Gastroesophageal sphincter (tissue), 4 donors: ENCODE data around the gene DCAF8. TPM values are rescaled to one million over a fixed set of nuclear protein-coding genes. Genes with fewer than 3 reads are reported as not detected.

Source experiments
- ATAC-seq: fragments of 150-250 bp; one replicate; pipeline ENCODE4 v1.9.1; 2016; ENCODE audit warnings: mild to moderate bottlenecking, moderate library complexity
- H3K27ac ChIP-seq, 4 donors: fragments of 200-600 bp; sonication (generic) in 3 of 4; 1 replicate in 3 of 4; 2 replicates in 1 of 4; pipeline ENCODE4 v1.5.1; 2016 to 2019
- H3K27me3 ChIP-seq: fragments of 200-600 bp; sonication (generic); one replicate; pipeline ENCODE4 v1.5.1; 2019
- H3K36me3 ChIP-seq, 2 donors: fragments of 200-600 bp; sonication (generic); one replicate each; pipeline ENCODE4 v1.5.1; 2019; ENCODE audit warnings: control low read depth in 1 of 2
- H3K4me1 ChIP-seq, 3 donors: fragments of 200-600 bp; sonication (generic); 1 replicate in 2 of 3; 2 replicates in 1 of 3; pipeline ENCODE4 v1.5.1; 2016 to 2019; ENCODE audit warnings: control low read depth in 2 of 3
- H3K4me3 ChIP-seq, 2 donors: fragments of 200-600 bp; sonication (generic); one replicate each; pipeline ENCODE4 v1.5.1; 2019; ENCODE audit warnings: mild to moderate bottlenecking in 1 of 2, moderate library complexity in 1 of 2
- H3K9me3 ChIP-seq, 3 donors: fragments of 200-600 bp; sonication (generic); one replicate each; pipeline ENCODE4 v1.5.1; 2017 to 2019; ENCODE audit warnings: control low read depth in 2 of 3
- EP300 ChIP-seq: sonication (generic); formaldehyde crosslinking; IDR thresholded peaks from one replicate; pipeline ENCODE4 v1.6.1; 2017; ENCODE audit warnings: antibody characterized with exemption, mild to moderate bottlenecking
- POLR2A ChIP-seq, 2 donors: fragments of 450-650 bp; IDR thresholded peaks; one replicate each; pipeline ENCODE4 v1.6.1; 2017; ENCODE audit warnings: antibody characterized with exemption in 2 of 2, mild to moderate bottlenecking in 2 of 2, moderate library complexity in 1 of 2
- POLR2AphosphoS5 ChIP-seq: sonication (generic); formaldehyde crosslinking; IDR thresholded peaks from one replicate; pipeline ENCODE4 v1.6.1; 2017; ENCODE audit warnings: antibody characterized with exemption
- whole genome bisulfite sequencing, 2 donors: methylation state at CpG; one replicate each; pipeline ENCODE4 v1.1.5; 2018; ENCODE audit warnings: low coverage in 1 of 2; 5-methylcytosine and 5-hydroxymethylcytosine counted together
- total RNA-seq, 4 donors: library from RNA; depleted of rRNA; stranded (reverse); fragments of >200 nt; gene quantifications; one replicate each; pipeline ENCODE4 v1.1.0, GENCODE V29; 2016
- TF ChIP-seq, protein P1 (sequence below), 4 experiments: fragments of 200-600 bp in 2 of 4; fragments of 450-650 bp in 2 of 4; sonication (generic) in 1 of 4; IDR thresholded peaks; one replicate each; pipeline ENCODE4 v1.5.1; 2017 to 2019; ENCODE audit warnings: antibody characterized with exemption in 4 of 4, mild to moderate bottlenecking in 2 of 4, moderate library complexity in 2 of 4

The DCAF8 gene
- total RNA-seq, 4 donors from 2014 or later = 154 to 211 (median 159) TPM

- H3K4me3 ChIP-seq = no peak overlapping the region
- no peak for TF ChIP-seq POLR2AphosphoS5
- TF ChIP-seq, protein P1, sequence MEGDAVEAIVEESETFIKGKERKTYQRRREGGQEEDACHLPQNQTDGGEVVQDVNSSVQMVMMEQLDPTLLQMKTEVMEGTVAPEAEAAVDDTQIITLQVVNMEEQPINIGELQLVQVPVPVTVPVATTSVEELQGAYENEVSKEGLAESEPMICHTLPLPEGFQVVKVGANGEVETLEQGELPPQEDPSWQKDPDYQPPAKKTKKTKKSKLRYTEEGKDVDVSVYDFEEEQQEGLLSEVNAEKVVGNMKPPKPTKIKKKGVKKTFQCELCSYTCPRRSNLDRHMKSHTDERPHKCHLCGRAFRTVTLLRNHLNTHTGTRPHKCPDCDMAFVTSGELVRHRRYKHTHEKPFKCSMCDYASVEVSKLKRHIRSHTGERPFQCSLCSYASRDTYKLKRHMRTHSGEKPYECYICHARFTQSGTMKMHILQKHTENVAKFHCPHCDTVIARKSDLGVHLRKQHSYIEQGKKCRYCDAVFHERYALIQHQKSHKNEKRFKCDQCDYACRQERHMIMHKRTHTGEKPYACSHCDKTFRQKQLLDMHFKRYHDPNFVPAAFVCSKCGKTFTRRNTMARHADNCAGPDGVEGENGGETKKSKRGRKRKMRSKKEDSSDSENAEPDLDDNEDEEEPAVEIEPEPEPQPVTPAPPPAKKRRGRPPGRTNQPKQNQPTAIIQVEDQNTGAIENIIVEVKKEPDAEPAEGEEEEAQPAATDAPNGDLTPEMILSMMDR (IDR thresholded peaks at IDR 0.05) = no peak
- TF ChIP-seq POLR2A (IDR thresholded peaks at IDR 0.05) = no peak
- TF ChIP-seq EP300 = no peak
- H3K4me1 ChIP-seq = peaks cover 3 to 86% (median 7%) of the 10 kb centered on the region in 3 donors
- peaks cover 0 to 21% of the 10 kb centered on the region in 2 donors for H3K36me3 ChIP-seq
- no peaks in the 10 kb centered on the region for H3K9me3 ChIP-seq
- H3K27me3 ChIP-seq = no peaks in the 10 kb centered on the region
- no peak overlapping the region for H3K27ac ChIP-seq
- WGBS, 2 donors = 84 to 93% methylated on average over 1 of the region's 1 CpG
- ATAC-seq = no peak
Measured at GRCh38 chr1:160247053-160247452, 15.3 kb downstream of the DCAF8 start.

GRCh38 chr1:160245434-160245833 is 16.9 kb downstream of the DCAF8 start:
- Histone ChIP-seq H3K4me3 (no peak overlapping the region), H3K36me3 (peaks cover 0 to 37% of the 10 kb centered on the region in 2 donors), H3K4me1 (peaks cover 0 to 70% (median 0%) of the 10 kb centered on the region in 3 donors), H3K27ac (no peak overlapping the region), H3K27me3 (no peaks in the 10 kb centered on the region), H3K9me3 (no peaks in the 10 kb centered on the region)
- 83 to 89% methylated on average over 1 of the region's 1 CpG for WGBS, 2 donors
- no peak for ATAC-seq
- TF ChIP-seq EP300 (no peak), POLR2AphosphoS5 (no peak), POLR2A (IDR thresholded peaks at IDR 0.05) (no peak)
- TF ChIP-seq, protein P1 (IDR thresholded peaks at IDR 0.05) = no peak

DNA sequence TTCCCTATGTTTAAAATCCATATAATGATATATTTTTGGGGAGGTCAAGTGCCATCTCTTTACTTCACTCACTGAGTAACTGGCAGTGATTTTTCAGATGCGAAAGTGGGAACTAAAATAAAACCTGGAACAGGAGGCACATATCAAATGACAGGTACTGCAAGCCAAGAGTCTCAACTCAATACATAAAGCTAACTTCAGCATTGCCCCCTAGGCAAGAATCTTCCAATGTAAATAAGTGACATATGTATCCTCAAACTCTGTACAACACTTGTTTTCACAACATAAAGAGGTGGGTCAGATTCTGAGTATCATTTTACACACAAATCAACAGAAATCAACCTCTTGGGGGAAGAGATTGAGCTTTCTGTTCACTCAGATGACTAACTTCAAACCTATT is 18.1 kb downstream of the DCAF8 start:
- H3K27ac ChIP-seq = no peak overlapping the region
- 20 to 79% methylated on average over 1 of the region's 1 CpG for WGBS, 2 donors
- no peak for ATAC-seq
- no peak for TF ChIP-seq EP300
- TF ChIP-seq POLR2A (IDR thresholded peaks at IDR 0.05) = no peak
- TF ChIP-seq POLR2AphosphoS5 = no peak
- H3K9me3 ChIP-seq = no peaks in the 10 kb centered on the region
- H3K4me1 ChIP-seq = peaks cover 0 to 58% (median 0%) of the 10 kb centered on the region in 3 donors
- H3K4me3 ChIP-seq = no peak overlapping the region
- peaks cover 0 to 49% of the 10 kb centered on the region in 2 donors for H3K36me3 ChIP-seq
- no peaks in the 10 kb centered on the region for H3K27me3 ChIP-seq

DNA sequence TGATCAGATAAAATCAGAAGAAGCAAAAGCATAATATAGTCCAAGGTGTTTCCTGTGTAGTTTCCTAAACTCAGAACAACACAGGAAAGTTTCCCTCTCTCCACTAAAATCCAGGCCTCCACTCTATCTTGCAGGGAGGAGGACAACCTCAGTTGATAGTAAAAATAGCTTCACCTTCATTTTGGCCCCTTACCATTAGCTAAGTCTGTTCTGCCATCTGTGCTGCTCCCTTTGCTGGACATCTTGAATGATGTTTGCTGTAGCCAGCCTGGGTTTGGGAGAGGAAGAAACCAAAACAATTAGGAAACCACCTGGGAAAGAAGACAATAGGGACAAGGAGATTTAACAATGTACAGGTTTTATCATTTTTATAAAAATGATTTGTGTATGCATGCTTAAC is 18.6 kb downstream of the DCAF8 start:
- no peaks in the 10 kb centered on the region for H3K27me3 ChIP-seq
- H3K36me3 ChIP-seq = peaks cover 0 to 54% of the 10 kb centered on the region in 2 donors
- peaks cover 0 to 54% (median 0%) of the 10 kb centered on the region in 3 donors for H3K4me1 ChIP-seq
- no peak for TF ChIP-seq EP300
- TF ChIP-seq, protein P1 (IDR thresholded peaks at IDR 0.05) = no peak
- no peak for TF ChIP-seq POLR2A (IDR thresholded peaks at IDR 0.05)
- TF ChIP-seq POLR2AphosphoS5 = no peak
- no peak overlapping the region for H3K4me3 ChIP-seq
- H3K27ac ChIP-seq = no peak overlapping the region
- ATAC-seq = no peak
- no peaks in the 10 kb centered on the region for H3K9me3 ChIP-seq

GRCh38 chr1:160239582-160240299 is 22.6 kb downstream of the DCAF8 start:
- peaks cover 15 to 94% of the 10 kb centered on the region in 2 donors for H3K36me3 ChIP-seq
- ATAC-seq = no peak
- H3K9me3 ChIP-seq = no peaks in the 10 kb centered on the region
- TF ChIP-seq, protein P1 (IDR thresholded peaks at IDR 0.05) = no peak
- TF ChIP-seq POLR2A (IDR thresholded peaks at IDR 0.05) = no peak
- TF ChIP-seq POLR2AphosphoS5 = no peak
- TF ChIP-seq EP300 = no peak
- peaks cover 0 to 26% (median 0%) of the 10 kb centered on the region in 3 donors for H3K4me1 ChIP-seq
- no peak overlapping the region for H3K4me3 ChIP-seq
- WGBS, 2 donors = 97% methylated on average over 22 of the region's 24 CpGs; no CpG with 5 or more reads in 1 of the 2 donors
- no peak overlapping the region for H3K27ac ChIP-seq
- H3K27me3 ChIP-seq = no peaks in the 10 kb centered on the region
